GM18867 (cell line): ENCODE results near the gene HOXB6.

Experiments
- ATAC-seq: cut with Tn5 transposase; IDR thresholded peaks from one replicate; pipeline ENCODE4 v1.9.1; 2021; ENCODE audit warnings: mild to moderate bottlenecking, moderate library complexity; ENCODE audit not compliant: unreplicated experiment

The HOXB6 gene

DNA sequence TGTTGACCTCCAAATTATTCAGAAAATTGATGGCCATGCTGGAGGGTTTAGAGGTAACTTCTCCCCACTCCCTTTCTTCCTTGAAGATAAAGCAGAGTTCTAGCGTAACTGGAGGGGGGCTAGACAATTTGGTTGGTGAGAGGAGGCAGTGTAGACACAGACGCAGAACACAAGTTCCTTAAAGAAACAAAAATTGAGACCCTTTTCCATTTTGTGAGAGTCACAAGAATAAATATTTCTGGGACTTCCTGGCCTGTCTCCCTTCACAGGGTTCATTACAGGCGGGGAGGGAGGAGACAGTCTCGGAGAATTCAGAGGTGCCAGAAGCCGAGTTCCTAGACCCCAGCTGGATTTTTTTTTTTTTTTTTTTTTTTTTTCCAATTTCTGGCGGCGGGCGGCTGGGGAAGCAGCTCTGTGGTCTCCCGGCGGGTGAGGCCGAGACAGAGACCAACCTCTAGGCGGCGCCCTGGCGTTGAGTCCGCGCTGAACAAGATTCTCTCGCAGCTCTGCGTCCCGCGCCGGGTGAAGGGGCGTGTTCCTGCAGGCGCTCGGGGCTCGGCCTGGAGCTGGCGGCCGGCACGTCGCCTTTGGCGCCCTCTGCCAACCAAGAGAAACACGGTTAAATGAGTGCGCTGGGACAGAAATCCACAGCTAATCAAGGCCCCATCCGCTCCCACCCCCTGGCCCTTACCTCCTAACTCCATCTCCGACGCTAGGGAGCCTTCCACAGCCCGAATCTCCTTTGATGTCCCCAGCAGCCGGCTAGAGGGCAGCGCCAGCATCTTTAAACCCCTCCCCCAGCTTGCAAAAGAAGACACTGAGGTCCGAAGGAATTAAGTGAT is 31.6 kb upstream of the HOXB6 start:
- no peak for ATAC-seq

DNA sequence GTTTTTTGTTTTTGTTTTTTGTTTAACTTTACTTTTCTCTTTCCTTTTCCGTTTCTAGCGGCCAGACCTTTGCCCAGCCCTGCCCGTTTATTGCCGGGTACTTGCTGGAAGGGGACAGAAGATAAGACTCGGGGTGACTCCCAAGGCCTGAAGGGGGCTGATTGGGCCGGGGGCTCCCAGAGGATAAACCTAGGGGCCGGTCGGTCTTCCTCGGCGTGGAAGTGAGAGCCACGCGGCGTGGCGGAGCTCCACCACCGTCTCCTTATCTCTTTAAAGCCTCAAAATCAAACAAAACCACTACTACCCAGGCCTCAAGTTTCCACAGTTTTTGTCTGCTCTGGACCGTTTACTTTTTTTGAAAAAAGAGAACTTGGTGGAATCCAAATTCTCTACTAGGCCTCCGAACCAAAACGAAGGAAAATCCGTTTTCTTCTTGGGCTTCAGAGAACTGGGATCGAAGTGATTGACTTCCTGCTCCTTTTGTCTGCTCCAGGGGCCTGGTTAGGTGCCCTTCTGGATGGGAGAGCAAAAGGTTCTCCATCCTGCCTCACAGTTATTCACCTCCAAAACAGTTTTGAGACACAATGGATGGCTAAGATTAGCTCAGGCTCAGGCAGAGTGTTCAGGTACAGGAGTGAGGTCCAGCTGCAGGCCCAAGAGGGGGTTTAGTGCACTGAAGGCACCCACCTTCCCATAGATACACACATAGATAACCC is 29.9 kb upstream of the HOXB6 start:
- ATAC-seq, result no peak

DNA sequence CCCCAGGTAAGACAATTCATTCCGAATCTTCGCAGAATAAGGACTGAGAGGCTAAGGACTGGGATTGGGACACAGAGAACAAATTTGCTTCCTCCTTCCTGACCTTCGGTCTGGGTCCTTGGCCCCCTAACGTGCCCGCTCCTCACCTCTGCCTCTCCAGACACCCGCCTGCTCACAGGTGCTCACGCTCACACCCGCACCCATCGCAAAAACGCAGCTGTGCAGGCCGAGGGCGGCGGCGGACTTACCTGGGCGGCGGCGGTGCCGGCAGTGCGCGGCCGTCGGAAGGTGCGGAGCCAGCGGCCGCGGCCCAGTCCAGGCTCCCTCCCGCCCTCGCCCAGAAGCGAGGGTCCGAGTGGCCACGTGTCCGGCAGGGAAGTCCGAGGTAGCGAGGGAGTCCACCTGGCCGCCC is 28.5 kb upstream of the HOXB6 start:
- ATAC-seq, result no peak

DNA sequence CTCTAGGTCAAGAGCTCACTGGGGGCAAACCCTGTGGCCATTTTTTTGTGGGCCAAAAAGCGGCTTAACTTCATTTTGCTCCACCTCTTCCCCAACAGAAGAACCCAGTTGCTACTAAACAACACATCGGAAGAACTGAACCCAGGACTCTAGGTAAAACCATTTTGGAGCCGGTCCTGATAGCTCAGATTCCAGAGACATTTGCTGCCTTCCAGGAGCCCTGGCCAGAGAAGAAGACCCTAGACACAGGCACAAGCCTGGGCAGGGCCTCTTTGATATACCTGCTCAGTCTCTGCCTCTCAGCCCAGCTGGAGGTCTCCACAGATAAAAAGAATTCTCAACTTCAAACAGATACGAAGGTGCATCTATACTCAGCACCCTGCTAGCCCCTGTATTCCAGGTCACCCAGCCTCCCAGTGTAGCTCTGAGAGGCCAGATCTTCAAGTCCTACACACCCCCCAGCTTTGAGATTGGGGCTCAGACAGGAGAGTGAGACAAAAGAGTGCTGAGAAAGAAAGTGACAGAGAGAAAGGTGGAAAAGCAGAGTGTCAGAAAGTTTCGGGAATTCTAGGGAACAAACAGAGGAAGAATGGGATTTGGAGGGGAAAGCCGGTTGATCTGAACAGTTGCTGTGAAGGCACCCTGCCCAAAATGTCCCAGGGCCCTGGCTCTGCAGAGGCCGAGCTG is 27.9 kb upstream of the HOXB6 start:
- ATAC-seq, result no peak

DNA sequence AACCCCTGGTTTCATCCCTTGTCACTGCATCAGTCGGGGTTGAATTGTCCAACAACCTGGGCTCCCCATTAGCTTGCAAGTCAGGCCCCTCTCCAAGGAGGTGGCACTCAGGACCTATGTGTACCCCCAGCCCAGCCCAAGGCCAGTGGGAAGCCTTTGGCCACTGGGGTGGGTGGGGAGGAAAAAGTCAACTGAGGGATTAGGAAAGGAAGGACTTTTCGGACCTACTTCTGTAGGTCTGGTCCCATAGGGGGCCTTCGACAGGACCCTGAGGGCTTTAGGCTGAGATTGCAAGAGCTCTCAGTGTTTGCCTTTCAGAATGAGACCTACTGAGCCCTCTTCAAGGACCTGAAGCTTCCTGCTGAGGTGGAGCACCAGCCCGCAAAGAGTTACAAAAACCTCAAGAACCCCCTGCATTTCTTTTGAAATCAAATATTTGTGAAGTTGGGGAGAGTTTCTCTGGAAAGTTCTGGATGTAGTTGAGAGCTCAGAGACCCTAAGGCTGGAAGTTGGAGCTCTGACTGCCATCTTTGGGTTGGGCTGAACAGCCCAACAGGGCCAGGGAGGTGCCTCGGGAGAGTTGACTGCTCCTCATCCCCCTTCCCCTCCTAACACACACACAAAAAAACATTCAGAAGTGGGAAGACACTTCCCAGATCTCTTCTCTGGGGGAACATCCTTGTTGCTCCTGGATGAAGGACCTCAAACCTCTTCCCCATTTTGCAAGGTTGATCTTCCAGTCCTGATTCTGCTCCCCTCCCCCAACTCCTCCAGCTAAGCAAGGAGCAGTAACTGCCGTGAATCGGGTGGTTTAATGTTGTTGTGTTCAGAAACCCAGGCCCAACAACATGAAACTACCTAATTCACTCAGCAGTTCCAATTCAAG is 27.1 kb upstream of the HOXB6 start:
- no peak for ATAC-seq

DNA sequence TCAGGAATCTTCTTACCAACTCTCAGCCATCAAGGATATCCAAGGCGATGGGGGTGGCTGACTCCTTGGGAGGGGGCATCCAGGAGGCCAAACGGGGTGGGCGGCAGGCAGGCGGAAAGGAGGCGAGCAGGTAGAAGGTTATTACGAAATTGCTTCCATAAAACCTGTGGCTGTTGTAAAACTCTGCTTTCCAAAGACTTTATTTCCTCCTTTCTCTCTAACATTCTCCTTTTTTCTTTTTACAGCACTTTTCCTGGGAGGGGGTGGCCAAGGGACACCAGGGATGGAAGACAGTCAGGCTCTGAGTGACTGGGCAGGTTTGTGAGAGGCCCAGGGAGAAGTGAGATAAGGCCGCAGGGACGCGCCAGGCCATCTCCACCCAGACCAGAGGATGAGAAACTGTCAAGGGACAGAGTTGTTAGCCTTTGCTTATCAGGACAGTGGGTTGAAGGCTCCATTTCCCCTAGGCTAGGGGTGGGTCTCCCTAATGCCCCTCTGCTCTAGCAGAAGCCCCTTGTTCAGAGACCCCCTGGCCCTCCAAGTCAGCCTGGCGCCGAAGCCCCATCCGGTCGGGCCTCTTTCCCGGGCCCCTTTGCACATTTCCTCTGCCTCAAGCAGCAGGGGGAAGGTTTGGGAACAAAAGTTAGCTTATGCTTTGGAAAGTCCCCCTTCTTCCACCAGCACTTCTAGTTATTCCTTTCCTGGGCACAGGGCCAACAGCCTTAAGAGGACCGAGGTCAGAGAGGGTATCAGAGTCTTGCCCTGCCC is 26.3 kb upstream of the HOXB6 start:
- ATAC-seq, result no peak

DNA sequence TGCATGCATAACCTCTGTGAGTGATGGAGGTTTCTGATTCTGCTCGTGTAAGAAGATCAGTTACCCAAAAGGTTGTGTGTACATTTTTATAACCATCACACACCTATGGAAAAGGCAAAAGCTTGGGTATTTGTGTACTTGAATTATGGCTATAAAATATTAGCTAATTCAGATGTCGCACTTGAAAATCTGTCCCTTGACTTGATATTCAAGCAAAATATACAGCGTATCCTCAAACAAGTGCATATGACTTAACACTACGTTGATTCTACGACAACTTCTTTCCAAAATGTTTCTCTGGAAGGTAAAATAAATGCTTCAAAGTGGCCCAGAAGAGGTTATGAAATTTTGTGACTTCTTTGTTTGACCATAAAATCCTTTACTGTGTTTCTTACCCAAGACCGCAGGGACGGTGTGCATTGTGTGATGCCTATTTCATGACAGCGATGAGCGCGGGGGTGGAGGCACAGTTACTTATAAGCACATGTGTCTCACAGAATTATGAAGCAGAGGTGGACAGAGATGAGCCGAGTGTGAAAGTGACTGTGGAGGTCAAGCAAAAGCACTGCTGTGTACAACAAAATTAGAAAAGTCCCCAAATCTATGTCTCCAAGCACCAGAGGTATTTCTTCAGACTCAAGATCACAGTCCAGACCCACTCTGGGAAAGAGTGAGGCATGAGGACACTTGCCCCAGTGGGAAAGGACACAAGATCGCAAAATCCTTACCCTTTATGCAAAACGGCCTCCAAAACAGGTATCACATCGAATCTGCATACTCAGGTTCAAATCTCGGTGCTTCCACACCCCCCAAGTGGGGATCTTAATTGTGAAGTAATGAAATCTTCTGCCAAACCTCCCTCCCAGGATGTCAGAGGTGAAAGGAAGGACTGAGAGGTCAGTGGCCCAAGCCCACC is 25.5 kb upstream of the HOXB6 start:
- no peak for ATAC-seq

DNA sequence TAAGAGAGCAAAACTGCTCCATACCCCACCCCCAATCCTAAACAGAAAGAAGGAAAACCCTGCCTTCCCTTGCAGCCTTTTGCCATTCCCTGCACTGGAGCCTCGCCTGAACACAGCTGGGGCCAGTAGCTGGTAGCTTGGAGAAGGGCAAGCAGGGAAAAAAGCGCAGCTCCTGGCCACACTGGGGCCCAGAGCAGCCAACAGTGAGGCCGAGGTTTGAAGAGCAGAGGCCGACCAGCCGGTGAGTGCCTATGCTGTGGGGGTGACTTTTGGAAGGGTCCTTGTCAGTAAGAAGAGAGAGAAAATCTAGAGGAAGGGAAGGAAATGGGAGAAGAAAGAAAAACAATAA is 24.6 kb upstream of the HOXB6 start:
- ATAC-seq, result no peak

DNA sequence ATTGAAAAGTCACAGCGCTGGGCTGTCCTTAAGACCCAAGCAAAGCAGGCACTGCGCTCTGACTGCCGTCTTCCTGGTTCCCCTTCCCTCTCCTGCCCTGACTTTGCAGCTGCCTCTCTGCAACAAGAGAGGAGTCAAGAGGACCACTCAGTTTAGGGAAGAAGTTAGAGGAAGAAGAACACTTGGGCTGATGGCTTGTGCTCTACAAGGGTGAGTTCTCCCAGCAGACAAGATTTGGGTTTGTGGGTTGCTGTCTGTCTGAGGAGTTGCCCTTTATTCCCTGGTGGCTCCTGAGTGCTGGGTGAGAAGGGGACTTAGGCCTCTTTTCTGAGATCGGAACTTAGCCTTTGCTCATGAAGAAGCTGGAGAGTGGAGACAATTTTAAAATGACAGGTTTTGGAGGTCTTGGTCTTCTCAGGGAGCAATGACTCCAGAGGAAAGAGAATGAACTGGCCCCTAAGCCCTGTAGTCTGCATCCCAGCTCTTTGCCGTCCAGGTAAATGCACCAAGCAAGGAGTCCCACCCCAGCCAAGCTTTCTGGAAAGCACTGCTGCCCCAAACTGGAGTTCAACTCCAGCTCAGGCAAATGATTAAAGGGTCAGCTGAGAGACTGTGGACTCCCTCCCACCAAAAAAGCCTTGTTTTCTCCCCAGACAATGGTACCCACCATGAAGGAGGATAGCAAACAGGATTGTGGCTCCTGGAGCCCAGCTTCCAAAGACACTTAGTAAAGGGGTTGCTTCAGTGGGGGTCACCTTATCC is 24.0 kb upstream of the HOXB6 start:
- no peak for ATAC-seq

DNA sequence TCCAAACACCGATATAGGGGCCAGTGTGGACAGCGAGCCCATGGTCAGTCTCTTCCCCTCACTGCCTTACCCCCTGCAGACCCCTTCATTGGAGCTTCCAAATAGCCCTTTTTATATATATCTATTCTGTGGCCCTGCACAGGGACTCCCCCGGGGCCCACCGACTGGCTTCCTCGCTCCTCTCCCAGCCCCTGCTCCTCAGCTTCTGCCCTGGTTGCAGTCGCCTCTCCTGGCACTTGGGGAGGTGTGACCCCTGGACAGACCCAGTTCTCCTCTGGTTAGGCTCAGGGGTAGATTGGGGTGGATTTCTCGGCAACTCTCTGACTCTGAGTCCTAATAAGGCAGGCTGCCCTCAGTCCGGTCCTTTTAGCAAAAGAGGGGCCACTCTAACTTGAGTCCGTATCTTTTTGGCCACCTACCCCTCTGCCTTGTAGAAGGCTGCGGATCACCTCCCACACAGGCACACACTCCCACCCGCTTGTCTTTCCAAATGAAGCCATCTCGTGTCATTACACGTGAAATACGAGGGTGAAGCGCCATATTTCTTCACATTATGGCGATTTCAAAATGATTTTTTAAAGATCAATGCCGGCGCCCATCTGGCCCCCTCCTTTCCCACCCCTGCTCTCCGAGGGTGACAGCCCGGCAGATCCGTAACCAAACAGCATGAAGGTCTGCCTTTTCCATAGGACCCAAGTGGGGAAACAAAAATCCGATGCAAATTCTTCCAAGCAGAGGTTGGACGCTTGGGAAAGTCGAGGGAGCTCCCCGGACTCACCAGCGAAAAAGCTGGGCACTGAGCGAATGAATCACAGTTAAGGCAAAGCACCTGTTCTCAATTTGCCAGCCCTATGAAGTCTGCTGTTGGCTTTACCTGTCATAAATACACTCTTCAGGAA is 23.1 kb upstream of the HOXB6 start:
- no peak for ATAC-seq

DNA sequence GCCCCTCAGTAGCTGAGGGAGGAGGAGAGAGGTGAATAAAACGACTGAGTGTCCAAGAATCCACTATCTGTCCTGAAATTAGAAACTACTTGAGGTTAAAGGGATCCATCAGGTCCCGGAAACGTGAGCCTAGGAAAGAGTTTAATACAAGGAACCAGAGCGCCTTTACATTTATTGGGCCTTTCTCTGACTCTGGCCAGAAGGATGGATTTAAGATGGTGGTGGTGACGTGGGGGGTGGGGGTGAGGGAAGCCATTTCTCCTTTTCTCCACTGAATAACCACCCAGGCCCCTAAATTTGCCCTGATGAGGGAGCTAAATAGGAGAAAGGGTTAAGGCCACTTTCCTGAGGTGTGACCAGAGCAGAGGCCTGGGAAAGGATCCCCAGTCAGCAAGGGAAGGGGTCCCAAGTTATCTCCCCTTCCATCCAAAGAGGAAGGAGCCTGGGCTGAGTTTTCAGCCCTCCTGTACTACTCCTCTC is 22.4 kb upstream of the HOXB6 start:
- no peak for ATAC-seq

DNA sequence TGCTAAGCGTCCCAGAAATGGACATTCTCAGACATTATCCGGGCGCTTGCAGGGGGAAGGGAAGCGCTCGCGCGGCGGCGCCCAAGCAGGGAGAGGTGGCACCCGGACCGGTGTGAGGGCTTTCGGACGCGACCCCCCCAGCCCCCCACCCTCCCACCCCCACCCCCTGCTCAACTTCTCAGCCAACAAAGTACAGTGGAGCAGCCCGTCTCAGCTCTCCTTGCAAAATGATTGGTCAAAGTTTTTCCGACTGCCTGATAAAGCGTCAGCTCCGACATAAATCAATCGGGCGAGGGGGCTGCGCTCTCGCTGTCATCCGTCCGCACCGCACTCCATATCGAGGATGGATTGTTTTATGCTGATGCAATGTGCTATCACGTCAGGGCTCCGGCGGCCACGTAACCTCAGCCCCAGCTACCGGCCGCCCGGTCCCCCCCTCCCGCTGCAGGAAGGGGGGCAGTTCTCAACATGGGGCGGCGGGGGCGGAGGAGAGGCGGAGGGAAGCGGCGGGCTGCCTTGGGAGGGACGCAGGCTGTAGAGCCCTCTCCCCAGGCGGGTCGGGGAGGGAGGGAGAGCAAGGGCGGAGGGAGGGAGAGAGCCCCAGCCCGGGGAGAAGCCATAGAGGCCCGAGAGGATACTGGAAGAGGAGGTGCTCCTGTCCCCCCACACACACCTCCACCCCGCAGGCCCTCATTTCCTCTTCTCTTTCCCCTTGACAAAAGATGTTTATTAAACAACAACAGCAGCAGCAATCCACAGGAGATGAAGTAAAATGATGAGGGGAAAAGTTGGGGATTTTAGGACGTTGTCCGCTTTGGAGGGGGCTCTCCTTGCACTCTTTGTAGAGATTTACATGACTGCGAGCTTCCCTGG is 21.7 kb upstream of the HOXB6 start, which contains the start of gene HOXB9:
Gene HOXB9, minus strand, starts transcription at position 114 of the 873 bp plus-strand sequence. Its CDS starts 89 bp downstream, at position 25.
- ATAC-seq, result no peak

DNA sequence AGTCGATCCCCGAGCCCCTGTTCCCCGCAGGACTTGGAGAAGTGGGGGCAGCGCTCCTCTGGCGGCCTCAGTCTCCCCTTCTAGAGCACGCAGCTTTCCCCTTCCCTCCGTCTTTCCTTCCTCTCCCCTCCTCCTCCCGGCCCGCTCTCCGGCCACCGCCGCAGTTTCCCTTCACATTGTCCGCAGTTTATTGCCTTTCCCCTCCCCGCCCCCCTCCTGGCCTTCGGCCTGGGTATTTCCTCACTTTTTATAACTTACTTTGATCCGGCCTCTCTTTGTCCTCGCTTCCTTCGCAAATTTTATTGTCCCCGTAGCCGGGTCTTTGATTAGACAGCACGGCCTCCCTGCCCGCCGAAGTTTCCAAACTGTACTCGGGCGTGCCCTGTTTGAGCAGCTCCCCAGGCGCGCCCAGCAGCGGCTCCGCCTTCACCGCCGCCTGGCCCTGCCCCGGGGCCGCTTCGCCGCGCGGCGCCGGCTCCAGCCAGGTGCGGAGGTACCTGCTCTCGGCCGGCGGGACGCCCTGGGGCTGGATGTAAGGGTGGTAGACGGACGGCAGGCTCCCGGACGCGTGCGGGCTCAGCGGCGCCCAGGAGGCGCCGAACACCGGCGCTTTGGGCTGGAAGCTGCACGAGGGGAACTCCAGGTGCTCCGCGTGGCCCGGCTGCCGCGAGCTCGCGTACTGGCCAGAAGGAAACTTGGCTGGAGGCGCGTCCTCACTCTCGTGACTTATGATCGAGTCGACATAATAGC is 20.9 kb upstream of the HOXB6 start:
- peak; percentile 54 for ATAC-seq

DNA sequence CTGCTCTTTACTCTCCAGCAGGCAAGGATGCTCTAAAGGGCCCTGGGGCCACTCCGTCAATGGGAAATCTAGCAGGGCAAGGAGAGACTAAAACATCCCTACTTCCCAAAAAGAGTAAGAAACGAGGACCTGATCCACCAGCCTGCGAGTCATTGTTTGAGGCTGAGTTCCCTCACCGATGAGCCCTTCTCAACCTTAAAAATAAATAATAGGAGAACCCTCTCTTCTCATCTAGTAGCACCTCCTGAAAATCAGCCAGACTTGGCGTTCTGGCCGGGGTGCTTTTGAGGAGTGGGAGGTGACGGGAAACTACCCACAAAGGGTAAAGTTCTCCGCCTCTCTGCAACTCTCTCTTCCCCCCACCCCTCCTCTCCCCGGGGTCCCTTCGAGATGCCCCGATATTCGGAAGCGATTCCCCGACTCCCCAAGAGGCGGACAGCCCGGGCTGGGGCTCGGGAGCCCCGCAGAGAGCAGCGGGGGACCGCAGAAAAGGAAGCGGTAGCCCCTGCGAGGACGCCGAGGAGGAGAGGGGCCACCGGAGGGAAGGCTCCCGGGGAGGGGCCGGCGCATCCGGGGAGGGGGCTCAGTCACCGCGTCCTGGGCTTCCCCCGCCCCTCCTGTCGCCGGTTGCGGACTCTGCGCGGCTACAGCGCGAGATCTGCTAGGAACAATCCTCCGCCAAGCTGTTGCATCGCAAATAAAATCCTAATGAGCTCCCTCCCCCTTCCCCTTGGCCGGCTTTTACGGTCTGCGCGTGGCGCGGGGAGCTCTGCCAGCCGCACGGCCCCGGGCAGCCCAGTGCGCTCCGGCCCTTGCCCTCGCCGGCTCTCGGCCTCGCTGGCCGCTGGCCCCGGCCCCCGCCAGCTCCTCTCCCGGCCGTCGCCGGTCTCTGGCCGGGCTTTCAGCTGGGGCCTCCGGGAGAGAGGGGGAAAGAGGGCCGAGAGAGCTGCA is 20.0 kb upstream of the HOXB6 start:
- ATAC-seq, result no peak
